ENCODE measurements around the gene ACCS. TPM values are rescaled to one million over a fixed set of nuclear protein-coding genes. Genes with fewer than 3 reads are reported as not detected.
A peak's percentile ranks its signal among the peaks of the same experiment; 100 is the strongest.

ACCS gene
- total RNA-seq, 2 experiments from 2014 or later = 11.6 to 11.7 TPM

DNA sequence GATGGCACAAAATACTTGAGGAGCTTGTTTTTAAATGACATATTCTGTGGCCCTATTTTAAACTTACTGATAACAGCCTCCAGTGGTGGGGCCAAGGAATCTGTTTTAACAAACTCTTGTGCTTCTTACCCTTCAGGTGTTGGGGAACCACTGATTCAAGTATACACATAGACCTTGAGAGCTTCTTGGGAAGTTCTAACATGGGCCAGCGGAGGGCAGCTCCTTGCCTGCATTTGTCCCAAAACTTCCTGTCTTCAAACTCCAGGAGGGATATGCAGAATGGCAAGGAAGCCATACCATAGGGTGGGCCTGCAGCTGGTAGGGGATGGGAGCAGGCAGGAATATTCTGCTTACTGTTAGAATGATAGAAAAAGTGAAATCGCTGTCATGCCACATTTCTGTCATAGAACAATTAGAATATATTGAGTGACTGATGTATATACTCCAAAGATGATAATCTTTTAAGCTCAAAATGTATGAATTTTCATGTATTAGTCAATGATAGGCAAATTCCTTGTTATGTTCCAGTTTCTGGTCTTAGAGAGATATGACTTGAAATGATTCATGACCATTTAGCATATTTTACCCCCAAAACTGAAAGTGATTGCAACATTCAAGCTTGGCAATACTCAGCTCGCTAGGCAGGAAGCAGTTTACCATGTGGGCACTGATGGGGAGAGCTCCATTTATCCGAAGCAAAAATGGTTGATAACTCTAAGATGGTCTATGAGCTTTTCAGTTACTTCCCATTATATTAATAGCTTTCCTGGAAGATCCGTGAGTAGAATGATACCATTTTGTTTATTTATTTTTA lies 38.6 kb downstream of the ACCS start:
- ChIA-PET POLR2A (no interaction called here), CTCF (interaction anchor here (0.5 to 1.8 kb wide), 8 partner anchors 9 to 510 kb away, joined by 3 to 9 read pairs (median 3); partner anchors contain the start of gene EXT2)
- peaks cover 5% of the 10 kb centered on the region for H3K36me3 Mint-ChIP-seq (ENCODE audit: low read depth)
- H3K4me1 Mint-ChIP-seq = peaks cover 3% of the 10 kb centered on the region
- no peak overlapping the region for H3K27ac Mint-ChIP-seq
- DNase-seq = no peak
- no peak overlapping the region for H3K4me3 Mint-ChIP-seq
- no peaks in the 10 kb centered on the region for H3K27me3 Mint-ChIP-seq
- H3K9me3 Mint-ChIP-seq = no peaks in the 10 kb centered on the region

DNA sequence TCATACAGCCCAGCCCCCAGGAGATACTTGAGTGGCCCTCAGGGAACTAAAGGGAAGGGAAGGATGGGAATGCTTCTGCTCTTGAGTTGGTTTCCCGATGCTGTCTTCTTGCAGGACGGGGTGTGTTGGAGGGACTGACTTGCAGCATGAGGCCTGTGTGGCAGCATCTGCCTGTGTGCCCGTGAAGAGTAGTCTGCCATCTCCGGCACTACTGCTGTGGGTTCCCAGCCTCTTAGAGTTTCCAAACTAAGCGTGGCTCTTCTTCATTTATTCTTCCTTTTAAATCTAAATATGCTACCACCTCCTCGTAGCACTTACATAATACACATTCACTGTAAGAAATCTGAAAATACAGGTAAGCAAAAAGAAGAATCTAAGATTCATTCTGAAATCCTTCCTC lies 42.2 kb downstream of the ACCS start:
- no peaks in the 10 kb centered on the region for H3K9me3 Mint-ChIP-seq
- peaks cover 9% of the 10 kb centered on the region for H3K36me3 Mint-ChIP-seq (ENCODE audit: low read depth)
- no peaks in the 10 kb centered on the region for H3K27me3 Mint-ChIP-seq
- no peak overlapping the region for H3K4me3 Mint-ChIP-seq
- no peak for DNase-seq
- H3K27ac Mint-ChIP-seq = no peak overlapping the region
- H3K4me1 Mint-ChIP-seq = peaks cover 11% of the 10 kb centered on the region
- CTCF ChIA-PET = interaction anchor here (1.3 kb wide), 1 partner anchor 13 kb away, joined by 3 read pairs; the partner anchor contains the start of gene EXT2
- POLR2A ChIA-PET = no interaction called here

DNA sequence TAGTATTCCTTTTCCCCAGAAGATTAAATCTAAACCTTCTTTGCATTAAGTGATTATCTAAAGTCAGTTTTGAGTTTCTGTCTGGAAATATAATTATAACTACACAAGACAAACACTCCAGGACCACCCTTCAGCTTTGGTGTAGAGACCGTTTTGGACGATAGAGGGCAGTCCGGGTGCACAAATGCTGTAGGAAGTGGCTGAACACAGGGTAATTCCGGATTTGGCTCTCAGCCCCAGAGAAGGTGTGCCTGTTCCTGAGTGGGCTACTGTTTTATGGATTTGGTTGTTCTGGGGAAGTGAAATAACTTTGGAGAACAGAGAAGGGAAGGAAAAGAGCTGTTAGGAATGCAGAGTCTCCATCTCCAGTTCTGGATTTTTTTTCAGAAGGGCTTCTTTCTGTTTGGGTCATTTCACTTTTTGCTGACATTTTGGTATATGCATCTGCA lies 44.2 kb downstream of the ACCS start:
- Mint-ChIP-seq H3K27me3 (no peaks in the 10 kb centered on the region), H3K9me3 (no peaks in the 10 kb centered on the region), H3K4me1 (peaks cover 8% of the 10 kb centered on the region), H3K27ac (no peak overlapping the region), H3K4me3 (no peak overlapping the region), H3K36me3 (ENCODE audit: low read depth) (peaks cover 12% of the 10 kb centered on the region)
- ChIA-PET CTCF (interaction anchor here (1.4 kb wide), 1 partner anchor 13 kb away, joined by 3 read pairs; no protein-coding TSS in a partner anchor), POLR2A (no interaction called here)
- DNase-seq = peak; percentile 63

DNA sequence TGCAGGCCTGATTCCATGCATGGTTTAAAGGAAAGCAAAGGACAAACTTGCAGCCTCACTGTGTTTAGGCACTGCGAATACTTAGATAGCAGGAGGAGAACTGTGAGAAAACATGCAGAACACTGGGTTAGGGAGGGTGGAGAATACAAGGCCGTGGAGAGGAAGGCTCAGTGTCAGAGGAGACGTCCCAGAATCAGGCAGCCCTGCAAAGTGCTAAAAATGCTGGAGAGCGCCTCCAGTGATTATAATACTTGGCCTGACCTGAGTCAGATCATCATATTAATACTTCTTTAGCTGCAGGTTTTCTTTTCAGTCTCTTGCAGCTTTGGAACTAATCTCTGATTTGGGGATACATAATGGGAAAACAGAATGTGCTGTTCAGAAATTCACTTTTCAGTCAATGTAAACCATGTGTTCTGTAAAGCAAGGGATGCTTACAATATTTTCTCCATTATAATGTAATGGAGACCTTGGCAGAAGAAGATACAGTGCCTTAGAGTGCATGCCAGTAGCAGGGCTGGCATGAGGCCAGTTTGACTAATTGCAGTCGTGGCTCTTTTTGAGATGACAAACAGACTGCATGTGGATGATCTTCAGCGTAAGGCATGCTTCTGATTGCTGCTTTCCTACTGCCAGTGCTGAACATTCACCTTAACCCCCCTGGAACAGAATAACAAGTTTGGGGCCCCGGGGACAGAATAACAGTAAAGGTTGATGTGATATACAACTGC lies 46.2 kb downstream of the ACCS start:
- ChIA-PET CTCF (interaction anchor here (0.9 kb wide), 1 partner anchor 12 kb away, joined by 3 read pairs; no protein-coding TSS in a partner anchor), POLR2A (no interaction called here)
- peaks cover 8% of the 10 kb centered on the region for H3K4me1 Mint-ChIP-seq
- no peak for DNase-seq
- H3K27me3 Mint-ChIP-seq = no peaks in the 10 kb centered on the region
- H3K9me3 Mint-ChIP-seq = no peaks in the 10 kb centered on the region
- H3K36me3 Mint-ChIP-seq (ENCODE audit: low read depth) = peaks cover 16% of the 10 kb centered on the region
- H3K4me3 Mint-ChIP-seq = no peak overlapping the region
- H3K27ac Mint-ChIP-seq = no peak overlapping the region

DNA sequence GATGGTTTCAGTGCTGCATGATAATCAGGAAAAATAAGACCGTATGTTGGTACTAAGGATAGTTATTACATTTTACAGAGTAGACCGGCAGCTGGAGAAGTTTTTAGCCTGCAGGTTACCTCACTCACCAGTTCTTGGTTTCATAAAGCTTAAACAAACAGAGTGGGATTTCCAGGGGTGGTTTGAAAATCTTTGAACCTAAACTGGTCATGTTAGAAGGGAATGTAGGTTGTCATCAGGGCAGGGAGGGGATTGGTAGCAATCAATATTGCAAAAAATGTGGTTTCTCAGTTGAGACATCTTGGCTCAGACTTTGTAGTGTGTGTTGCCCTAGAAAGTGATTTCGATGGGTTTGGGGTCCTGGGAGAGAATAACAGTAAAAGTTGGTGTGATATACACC lies 46.9 kb downstream of the ACCS start:
- DNase-seq = no peak
- no peaks in the 10 kb centered on the region for H3K9me3 Mint-ChIP-seq
- H3K4me3 Mint-ChIP-seq = no peak overlapping the region
- H3K27me3 Mint-ChIP-seq = no peaks in the 10 kb centered on the region
- ChIA-PET POLR2A (no interaction called here), CTCF (no interaction called here)
- peaks cover 16% of the 10 kb centered on the region for H3K36me3 Mint-ChIP-seq (ENCODE audit: low read depth)
- no peak overlapping the region for H3K27ac Mint-ChIP-seq
- peaks cover 8% of the 10 kb centered on the region for H3K4me1 Mint-ChIP-seq

DNA sequence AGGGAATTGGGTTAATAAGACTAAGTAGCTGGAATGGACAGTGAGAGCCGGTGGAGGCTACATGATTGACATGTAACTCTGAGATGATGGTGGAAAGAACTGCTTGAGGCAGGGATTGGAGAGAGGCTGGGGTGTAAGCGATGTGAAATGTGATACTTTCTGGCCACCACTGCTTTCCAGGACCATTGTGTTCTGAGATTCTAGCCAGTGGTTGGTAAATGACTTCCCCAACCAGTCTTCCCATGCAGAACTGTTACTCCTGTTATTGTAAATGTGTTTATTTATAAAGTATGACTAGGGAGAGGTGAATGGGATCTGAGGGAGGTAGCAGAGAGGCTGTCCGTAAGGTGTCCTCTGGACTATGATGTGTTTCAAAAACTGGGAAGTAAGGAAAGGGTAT lies 47.5 kb downstream of the ACCS start:
- Mint-ChIP-seq H3K4me1 (peaks cover 8% of the 10 kb centered on the region), H3K4me3 (no peak overlapping the region), H3K36me3 (ENCODE audit: low read depth) (peaks cover 16% of the 10 kb centered on the region), H3K9me3 (no peaks in the 10 kb centered on the region), H3K27ac (no peak overlapping the region), H3K27me3 (no peaks in the 10 kb centered on the region)
- DNase-seq = no peak
- ChIA-PET POLR2A (no interaction called here), CTCF (interaction anchor here (0.8 to 1.4 kb wide), 3 partner anchors 8 to 350 kb away, joined by 3 read pairs; partner anchors contain the start of gene EXT2)

DNA sequence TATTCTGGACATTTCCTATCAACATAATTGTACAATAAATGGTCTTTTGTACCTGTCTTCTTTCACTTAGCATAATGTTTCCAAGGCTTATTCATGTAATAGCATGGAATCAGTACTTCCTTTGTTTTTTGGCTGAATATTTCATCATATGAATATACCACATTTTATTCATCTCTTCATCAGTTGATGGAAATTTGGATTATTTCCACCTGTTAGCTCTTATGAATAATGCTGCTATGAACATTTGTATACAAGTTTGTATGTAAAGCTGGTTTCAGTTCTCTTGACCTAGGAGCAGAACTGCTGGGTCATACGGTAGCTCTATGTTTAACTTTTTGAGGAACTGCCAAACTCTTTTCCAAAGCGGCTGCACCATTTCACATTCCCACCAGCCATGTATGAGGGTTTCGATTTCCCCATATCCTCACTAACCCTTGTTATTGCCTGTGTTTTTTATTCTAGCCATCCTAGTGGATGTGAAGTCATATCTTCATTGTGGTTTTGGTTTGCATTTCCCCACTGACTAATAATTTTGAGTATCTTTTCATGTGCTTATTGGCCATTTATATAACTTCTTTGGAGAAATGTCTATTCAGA lies 50.3 kb downstream of the ACCS start:
- H3K36me3 Mint-ChIP-seq (ENCODE audit: low read depth) = peaks cover 11% of the 10 kb centered on the region
- no peak overlapping the region for H3K27ac Mint-ChIP-seq
- no peaks in the 10 kb centered on the region for H3K9me3 Mint-ChIP-seq
- CTCF ChIA-PET = interaction anchor here (1.2 kb wide), 1 partner anchor 9 kb away, joined by 5 read pairs; no protein-coding TSS in a partner anchor
- DNase-seq = no peak
- no peaks in the 10 kb centered on the region for H3K27me3 Mint-ChIP-seq
- H3K4me3 Mint-ChIP-seq = no peak overlapping the region
- no peaks in the 10 kb centered on the region for H3K4me1 Mint-ChIP-seq
- POLR2A ChIA-PET = no interaction called here

DNA sequence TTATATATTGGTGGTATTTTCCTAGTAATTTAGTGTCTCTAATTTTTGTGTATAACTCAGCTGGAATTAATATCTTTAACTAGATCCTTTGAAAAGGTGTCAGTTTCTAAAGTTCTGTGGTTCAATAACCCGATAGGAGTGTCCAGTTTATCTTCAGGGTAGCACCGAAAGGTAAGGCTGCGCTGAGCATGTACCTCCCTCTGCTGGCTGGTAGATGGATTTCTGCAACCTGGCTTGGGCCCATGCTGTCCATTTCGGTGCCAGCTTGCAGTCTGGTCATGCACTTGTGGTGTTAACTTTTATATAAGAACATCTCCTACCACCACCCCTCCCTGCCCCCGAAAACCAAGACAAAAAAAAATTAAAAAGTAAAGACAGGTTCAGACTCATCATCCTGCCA lies 54.1 kb downstream of the ACCS start:
- Mint-ChIP-seq H3K4me3 (no peak overlapping the region), H3K9me3 (no peaks in the 10 kb centered on the region), H3K4me1 (no peaks in the 10 kb centered on the region), H3K27ac (no peak overlapping the region), H3K27me3 (no peaks in the 10 kb centered on the region), H3K36me3 (ENCODE audit: low read depth) (peaks cover 5% of the 10 kb centered on the region)
- DNase-seq = no peak
- CTCF ChIA-PET = interaction anchor here (0.8 to 1.2 kb wide), 2 partner anchors 12 to 15 kb away, joined by 3 read pairs; no protein-coding TSS in a partner anchor
- POLR2A ChIA-PET = no interaction called here

DNA sequence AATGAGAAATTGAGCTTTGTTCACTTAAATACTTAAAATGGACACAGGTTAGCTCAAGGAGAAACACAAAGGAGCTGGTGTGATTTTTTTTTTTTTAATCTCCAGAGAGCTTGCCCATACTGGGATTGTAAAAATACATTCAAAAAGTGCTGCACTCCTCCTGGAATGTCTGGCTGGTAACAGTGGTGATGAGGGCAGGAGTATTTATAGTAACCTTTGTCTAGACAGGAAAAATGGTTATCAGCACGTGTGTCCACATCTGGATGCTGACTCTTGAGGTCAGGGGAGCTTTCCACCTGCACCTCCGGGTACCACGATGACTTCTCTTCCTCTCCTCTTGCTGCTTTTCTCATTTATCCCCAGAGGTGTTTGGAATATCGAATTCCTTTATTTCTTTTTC lies 59.5 kb downstream of the ACCS start:
- Mint-ChIP-seq H3K36me3 (ENCODE audit: low read depth) (peaks cover 12% of the 10 kb centered on the region), H3K4me3 (no peak overlapping the region), H3K9me3 (no peaks in the 10 kb centered on the region), H3K27me3 (no peaks in the 10 kb centered on the region), H3K27ac (no peak overlapping the region), H3K4me1 (no peaks in the 10 kb centered on the region)
- no peak for DNase-seq
- ChIA-PET CTCF (interaction anchor here (0.8 to 1.0 kb wide), 2 partner anchors 8 to 9 kb away, joined by 3 to 5 read pairs; no protein-coding TSS in a partner anchor), POLR2A (no interaction called here)

DNA sequence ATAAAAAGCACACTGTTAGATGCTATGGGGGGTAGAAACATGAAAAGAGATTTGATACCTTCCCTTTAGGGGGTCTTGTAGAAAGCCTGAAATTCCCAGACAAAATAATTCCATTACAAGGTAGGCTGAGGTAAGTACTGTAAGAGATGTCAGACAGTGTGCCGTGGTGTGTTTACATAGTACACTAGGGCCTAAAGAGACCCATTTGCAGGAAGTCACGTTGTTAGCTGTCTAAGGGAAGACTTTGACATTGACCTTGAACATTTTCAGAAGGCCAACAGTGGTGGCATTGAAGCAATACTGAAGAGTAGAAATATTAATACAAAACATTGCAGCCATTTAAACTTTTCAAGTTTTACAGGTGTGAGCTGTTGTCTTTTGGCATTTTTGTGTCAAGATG lies 60.2 kb downstream of the ACCS start:
- no peaks in the 10 kb centered on the region for H3K27me3 Mint-ChIP-seq
- H3K9me3 Mint-ChIP-seq = no peaks in the 10 kb centered on the region
- DNase-seq = no peak
- H3K36me3 Mint-ChIP-seq (ENCODE audit: low read depth) = peaks cover 12% of the 10 kb centered on the region
- ChIA-PET CTCF (interaction anchor here (0.8 kb wide), 1 partner anchor 8 kb away, joined by 3 read pairs; no protein-coding TSS in a partner anchor), POLR2A (no interaction called here)
- no peaks in the 10 kb centered on the region for H3K4me1 Mint-ChIP-seq
- no peak overlapping the region for H3K4me3 Mint-ChIP-seq
- no peak overlapping the region for H3K27ac Mint-ChIP-seq

DNA sequence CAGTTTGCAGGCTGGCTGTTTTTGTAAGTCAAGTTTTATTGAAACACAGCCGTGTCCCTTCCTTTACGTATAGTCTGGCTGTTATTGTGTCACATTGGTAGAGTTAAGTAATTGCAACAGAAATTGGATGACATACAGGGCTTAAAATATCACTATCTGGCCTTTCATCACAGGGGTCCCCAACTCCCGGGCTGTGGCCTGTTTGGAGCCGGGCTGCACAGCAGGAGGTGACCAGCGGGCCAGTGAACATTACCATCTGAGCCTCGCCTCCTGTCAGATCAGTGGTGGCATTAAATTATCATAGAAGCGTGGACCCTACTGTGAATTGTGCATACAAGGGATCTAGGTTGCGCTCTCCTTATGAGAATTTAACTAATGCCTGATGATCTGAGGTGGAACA lies 61.1 kb downstream of the ACCS start:
- Mint-ChIP-seq H3K4me3 (no peak overlapping the region), H3K27ac (no peak overlapping the region), H3K27me3 (no peaks in the 10 kb centered on the region), H3K4me1 (no peaks in the 10 kb centered on the region), H3K9me3 (no peaks in the 10 kb centered on the region), H3K36me3 (ENCODE audit: low read depth) (peaks cover 12% of the 10 kb centered on the region)
- ChIA-PET POLR2A (no interaction called here), CTCF (no interaction called here)
- no peak for DNase-seq

DNA sequence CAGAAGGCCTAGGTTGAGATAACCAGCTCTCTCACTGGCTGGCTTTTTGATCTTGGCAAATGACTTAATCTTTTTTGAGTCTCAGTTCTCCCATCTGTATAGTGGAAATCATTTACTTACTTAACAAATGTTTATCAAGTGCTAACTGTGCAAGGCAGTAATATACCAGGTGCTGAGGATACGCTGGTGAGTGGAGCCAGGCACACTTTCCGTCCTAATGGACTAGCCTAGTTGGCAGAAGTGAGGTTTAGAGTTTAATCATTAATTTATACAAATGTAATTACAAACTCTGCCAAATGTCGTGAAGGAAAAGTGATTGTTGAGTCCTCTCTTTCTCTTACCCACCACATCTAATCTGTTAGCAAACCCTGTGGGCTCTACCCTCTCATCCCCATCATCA lies 62.7 kb downstream of the ACCS start:
- POLR2A ChIA-PET = no interaction called here
- H3K4me3 Mint-ChIP-seq = no peak overlapping the region
- H3K36me3 Mint-ChIP-seq (ENCODE audit: low read depth) = peaks cover 12% of the 10 kb centered on the region
- CTCF ChIA-PET = no interaction called here
- DNase-seq = no peak
- no peaks in the 10 kb centered on the region for H3K4me1 Mint-ChIP-seq
- H3K27me3 Mint-ChIP-seq = no peaks in the 10 kb centered on the region
- H3K27ac Mint-ChIP-seq = no peak overlapping the region
- H3K9me3 Mint-ChIP-seq = no peaks in the 10 kb centered on the region

DNA sequence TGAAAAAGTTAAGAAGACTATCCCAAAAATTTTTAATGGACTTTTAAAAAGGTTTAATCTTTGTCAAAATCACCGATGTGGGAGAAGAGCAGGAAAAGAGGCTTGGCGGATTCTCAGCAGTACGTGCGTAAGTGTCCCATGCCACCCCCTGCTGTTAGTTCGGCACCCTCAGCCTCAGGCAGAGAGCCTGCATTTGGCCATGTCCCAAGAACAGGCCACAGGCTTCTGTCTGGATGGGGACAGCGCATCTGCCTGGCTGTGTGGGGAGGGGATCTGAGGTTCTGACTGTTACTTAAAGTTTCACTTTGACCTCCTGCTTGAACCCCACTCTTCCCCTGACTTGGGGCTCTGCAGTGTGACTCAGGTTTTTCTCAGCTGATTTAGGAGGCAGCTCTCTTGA lies 64.7 kb downstream of the ACCS start:
- no peak for DNase-seq
- Mint-ChIP-seq H3K9me3 (no peaks in the 10 kb centered on the region), H3K27me3 (no peaks in the 10 kb centered on the region), H3K4me3 (no peak overlapping the region), H3K36me3 (ENCODE audit: low read depth) (peaks cover 15% of the 10 kb centered on the region), H3K4me1 (no peaks in the 10 kb centered on the region), H3K27ac (no peak overlapping the region)
- POLR2A ChIA-PET = no interaction called here
- CTCF ChIA-PET = no interaction called here

Measured in activated CD4-positive, alpha-beta T cell treated with anti-CD3 and anti-CD28 coated beads, Interleukin-2, amount 10 ng/mL, durations not matched to agents 7 days and 5 days (primary cell).